Ecto neural progenitor cell (in vitro differentiated cells): Measurements from ENCODE around the gene MBNL2.
"Not testable (repeated sequence)": the region's sequence is repeated elsewhere in the genome, so short reads cannot be mapped to it uniquely, and the experiment has no call there.

Experiments used
- DNase-seq: peaks from one replicate; pipeline ENCODE4 v3.0.0-alpha.2; 2018; ENCODE audit warnings: low spot score

Gene MBNL2

DNA sequence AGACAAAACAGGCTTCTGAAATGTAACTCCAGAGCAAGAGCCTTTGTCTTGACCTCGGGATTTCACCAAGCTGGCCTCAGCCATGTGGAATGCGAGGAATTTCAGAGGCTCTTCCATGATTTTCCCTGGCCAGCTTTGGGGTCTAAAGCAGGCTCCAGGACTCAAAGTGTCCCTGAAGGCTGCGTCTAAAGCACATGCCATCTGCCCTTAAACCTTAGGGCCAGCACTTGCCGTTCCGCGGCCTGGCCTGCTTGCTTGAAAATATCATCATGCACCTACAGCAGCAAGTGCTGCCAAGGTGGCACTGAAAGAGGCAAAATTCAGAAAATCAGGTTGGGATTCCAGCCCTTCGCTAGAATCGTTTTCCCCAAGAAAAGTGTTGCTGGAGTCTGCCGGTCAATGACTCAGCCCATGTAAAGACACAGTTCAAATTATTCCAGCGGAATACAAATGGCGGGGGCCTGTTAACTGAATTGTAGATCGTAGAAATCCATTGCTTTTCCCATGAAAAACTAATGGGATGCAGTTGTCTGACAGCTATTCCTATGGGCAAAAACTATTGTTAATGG lies 106.2 kb downstream of the MBNL2 start:
- DNase-seq: peak; percentile 78

DNA sequence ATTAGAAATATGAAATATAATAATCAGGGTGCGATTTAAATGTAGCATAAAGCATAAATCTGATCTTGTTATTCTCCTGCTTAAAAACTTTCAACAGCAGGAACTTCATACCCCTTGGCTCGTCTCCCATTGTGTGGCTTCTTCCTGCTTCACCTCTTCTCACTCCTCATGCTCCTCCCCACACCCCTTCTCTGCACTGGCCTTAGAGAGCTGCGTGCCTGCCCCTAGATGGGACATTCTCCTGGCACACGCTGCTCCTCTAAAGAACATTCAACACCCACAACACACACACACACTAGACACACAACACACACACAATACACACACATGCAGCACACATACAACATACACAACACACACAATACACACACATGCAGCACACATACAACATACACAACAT lies 107.2 kb downstream of the MBNL2 start:
- DNase-seq: no peak

DNA sequence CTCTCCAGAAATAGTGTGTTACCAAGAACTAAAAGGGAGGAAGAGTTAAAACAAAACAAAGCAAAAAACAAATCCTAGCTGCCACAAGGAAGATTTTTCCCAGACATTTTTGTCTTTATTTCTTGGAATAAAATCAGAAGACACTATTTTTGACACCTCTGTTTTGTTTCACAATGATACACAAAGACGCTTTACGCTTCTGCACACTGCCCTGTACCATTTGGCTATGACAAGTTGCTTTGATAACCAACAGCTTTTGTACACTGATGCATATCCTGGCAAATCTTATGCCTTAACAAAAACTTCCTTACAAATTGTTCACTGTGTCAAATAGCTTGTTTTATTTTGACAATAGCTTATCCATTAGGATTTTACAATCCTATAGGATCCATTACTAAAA lies 108.3 kb downstream of the MBNL2 start:
- no peak for DNase-seq

DNA sequence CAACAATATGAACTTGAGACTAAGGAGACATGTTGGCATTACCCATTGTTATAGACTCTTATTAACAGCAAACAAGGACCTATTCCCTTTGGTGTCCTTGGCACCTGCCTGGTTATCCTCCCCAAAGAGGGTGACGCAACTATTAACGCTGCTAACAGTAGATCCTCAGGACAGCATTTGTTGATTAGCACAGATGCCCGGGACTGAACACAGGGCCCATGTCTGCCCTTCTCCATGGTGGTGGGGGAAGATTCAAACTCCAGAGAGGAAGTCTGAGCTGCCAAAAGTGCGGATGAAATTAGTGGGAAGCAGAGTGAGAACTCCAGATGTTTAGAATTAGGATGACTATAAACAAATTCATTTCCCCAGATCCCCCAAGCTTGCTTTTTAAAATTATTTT lies 110.6 kb downstream of the MBNL2 start:
- DNase-seq: no peak

DNA sequence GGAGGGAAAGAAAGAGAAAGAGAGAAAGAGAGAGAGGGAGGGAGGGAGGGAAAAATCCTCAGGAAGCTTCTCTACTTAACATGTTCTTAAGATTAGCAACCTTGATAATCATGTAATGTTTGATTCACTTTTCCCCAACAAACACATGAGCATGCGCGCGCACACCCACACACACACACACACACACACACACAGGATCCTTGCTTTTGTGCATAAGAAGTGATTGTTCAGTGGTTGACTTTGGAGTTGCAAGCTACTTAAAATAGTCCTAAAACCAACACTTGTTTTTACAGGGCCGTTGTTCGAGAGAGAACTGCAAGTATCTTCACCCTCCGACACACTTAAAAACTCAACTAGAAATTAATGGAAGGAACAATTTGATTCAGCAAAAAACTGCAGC lies 111.8 kb downstream of the MBNL2 start:
- no peak for DNase-seq

DNA sequence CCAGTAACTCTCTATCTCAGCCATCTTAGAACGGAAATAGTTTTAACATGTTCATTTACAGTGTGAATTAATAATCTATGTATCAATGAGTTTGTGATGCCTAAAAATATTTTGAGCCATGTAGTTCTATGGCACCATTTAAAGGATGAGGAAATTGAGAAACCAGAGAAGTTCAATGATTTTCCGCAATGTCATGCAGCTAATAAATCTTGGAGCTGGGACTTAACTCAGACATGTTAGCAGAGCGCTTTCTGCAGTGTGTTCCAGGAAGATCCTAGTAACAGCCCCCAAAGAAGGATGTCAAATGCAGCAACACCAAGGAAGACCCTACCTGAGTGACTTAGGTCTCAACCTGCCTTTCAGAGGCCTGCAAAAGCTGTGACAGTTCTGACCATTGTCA lies 112.6 kb downstream of the MBNL2 start:
- DNase-seq: no peak

DNA sequence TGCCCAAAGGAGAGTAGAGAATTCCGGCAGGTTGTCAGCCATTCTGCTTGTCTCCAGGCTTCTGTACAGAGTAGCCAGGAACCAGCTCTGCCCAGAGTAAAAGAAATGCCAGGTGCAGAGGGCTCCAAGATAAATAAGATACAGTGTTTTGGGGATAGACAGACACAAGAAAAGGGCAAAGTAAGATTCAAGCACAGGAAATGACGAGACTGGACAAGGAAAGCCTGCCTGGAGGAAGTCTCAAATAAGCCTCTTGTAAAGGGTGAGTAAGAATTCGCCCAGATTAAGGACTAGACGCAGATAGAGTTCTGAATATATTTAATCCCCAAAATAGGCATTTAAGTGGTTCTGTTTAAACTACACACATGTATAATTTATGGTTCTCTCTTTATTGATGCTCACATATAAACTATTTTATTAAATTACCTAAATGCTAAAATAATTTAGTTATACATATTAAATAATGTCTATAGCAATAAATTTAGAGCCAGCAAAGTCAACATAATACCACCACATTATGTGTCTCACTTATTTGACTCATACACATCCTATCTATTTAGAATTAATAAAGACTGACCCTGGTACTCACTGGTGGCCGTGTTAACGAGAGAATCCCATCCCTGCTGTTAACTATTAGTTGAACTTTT lies 113.5 kb downstream of the MBNL2 start:
- DNase-seq: no peak

DNA sequence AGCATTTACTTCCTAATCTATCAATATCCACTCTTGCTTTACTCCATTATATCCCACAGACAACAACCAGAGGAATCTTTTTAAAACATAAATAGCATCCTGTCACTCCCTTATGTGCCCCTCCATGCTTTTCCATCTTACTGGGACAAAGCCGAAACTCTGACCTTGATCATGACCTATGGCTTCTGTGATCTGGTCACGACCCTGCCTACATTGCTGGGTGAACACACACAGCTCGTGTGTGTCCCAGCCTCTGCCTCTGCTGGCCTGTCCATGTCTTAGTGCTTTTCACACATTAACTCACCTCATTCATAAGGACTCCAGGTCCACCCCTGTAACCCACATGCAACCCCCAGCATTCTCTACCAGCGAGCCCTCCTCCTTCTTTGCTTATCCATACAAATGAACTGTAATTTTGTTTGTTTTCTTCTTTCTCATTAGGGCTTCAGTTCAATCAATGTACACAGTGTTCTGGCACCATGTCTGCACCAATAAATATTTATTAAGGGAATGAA lies 115.9 kb downstream of the MBNL2 start:
- no peak for DNase-seq

DNA sequence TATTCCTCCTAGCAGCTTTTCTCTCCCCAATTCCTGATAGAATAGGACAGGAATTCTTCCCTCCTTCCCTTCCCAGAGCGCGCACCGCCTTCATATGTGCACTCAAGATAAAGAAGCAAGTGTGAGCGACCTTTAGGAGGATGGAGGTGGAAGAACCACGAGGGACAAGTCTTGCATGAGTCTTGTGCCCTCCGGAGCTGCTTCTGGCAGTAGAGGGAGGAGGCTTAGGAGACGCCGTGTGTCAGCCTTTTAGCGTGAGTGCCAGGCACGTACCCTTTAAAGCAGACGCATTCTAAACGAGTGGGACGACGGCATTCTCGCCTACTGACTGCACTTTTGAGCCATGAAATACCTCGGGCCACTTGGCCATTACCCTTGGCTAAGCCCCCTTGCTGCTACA lies 116.4 kb downstream of the MBNL2 start:
- DNase-seq: no peak

DNA sequence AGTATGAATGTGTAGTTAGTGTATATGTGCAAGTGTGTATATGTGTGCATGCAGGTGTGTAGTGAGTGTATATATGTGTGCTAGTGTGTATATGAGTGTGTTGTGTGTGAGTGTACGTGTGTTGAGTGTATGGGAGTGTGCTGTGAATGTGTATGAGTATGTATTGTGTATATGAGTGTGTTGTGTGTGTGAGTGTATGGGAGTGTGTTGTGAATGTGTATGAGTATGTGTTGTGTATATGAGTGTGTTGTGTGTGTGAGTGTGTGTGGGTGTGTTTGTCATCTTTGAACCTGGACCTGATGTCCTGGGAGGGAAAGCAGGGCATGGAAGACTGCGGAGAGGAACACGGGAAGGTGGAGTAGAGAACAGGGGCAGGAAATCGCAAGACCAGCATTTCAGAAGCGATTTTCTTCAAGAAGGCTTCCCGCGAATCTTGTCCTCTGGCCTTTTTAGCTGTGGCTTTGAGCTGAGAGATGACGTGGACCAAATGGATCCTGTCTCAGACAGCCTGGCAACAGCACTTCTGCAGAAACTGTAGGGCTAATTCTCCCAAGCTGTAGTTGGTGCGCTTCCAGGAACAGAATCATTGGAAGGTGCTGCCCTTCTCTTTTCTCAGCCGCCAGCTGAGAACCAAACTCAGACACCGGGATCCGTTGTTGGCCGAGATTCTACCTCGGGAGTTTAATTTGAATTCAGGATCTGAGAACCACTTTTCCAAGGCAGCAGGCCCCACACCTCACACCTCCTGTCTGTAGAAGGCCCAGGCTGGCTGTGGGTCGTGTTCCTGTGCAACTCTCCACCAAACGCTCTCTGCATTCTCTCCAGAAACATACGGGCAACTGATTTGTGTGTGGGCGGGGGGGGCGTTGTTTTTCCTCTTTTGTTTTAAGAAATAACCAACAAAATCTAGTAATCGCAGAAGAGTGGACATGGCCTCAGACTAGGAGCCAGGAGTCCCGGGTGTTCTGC lies 117.2 kb downstream of the MBNL2 start:
- DNase-seq: no peak

DNA sequence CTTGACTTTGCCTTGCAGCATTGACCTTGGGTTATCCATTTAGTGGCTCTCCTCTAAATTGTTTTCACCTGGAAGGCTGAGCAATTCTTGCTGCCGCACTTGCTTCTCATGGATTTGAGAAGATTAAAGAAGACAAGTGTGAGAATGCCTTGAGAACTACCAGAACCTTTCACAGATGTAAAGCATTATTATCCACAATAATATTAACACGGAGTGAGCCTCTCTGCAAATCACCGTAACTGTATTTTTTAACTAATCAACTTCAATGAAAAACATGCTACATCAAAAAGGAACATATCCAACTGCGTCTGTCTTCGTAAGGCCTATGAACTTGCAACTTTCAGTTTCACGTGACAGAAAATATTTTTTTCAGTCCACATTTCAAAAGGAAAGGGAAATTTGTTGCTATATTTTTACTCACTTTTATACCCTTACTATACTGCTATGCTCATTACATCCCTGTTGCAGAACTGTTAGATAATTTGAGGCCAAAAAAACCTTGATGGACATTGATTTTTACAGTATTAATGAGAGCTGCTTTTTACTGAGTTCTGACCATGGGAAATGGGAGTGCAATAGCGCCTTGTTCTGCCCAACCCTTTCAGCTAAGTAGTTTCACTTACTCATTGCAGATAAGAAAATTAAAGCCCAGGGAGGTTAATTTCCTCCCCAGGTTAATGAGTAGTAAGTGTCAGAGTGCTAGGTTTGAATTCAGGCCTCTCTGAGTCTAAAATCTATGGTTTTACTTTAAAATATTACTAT lies 118.0 kb downstream of the MBNL2 start:
- no peak for DNase-seq

DNA sequence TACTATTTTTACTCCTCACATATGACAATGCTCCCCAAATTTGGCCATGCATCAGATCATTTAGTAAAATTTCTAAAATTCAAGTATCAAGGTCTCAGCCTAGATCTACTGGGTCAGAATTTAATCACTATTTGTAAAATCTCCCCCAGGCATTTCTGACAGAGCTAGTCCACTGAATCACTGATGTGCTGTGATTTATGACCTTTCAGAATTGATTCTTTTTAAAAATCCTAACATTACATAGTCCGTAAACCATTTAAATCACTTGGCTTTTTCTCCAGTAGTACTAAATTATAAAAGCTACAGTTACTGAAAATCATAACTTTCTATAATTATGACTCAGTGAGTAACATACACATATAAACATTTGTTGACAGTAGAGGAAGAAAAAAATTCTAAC lies 119.0 kb downstream of the MBNL2 start:
- no peak for DNase-seq

DNA sequence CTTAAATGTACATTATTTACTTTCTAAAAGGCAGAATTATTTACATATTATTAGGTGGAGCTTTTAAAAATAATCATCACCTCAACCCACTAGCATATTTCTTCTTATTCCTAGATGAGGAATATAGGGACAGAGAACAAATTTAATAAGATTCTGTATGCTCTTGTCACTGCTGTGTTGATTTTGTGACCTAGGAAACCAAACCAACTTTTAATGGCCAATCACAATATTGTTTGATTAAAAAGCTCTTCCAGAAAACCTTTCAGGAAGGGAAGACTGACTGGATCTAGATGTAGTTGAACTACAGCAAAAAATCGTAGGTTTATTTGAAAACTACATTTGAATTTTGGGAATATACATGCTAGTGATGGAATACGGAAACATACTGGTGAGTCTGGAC lies 120.0 kb downstream of the MBNL2 start:
- DNase-seq: no peak

DNA sequence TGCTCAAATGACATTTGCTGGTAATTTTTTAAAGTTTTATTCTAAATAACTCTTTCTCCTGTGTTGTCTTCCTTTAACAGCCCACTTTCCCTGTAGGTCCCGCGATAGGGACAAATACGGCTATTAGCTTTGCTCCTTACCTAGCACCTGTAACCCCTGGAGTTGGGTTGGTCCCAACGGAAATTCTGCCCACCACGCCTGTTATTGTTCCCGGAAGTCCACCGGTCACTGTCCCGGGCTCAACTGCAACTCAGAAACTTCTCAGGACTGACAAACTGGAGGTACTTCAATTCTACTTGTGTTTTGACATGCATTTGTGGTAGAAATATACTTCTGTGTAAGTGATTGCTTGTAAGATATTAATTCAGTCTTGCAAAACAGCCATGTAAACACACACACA lies 120.8 kb downstream of the MBNL2 start:
- no peak for DNase-seq

DNA sequence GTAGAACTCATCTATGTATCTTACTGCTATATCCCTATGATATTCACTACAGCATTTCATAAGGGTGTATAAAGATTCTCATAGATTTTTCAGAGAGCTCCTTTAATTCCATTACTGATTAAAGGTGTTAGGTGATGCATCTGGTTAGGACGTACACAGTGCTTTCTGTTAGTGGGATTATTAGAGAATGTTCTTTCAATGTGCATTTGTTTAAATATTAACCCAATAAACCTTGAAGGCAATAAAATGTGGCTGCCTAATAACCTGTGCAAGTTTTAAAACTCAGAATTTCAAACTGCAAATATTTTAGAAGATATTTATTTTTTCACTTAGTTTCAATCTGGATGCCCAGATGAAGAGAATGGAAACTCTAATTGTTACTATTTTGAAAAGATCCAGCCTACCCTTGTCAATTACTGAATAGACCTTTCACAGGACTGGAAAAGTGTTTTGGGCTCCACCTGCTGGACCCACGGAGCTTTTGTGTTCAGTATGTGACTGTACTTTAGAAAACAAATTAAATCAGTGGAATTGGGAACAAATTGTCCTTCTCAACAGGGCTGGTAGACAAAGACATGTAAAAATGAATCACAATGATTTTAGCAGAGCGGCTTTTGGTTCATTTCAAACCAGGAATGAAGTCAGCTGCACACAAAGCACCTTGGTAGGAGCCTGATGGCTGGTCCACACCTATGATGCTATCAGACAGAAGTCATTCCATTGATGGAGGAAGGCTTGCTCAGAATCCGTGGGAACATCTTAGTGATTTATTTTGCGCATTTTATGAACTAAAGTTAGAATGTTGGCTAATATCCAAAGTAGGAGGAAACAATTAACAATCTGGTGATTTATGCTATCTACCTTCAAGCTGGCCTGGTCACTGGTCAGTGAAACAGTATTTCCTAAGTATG lies 122.4 kb downstream of the MBNL2 start:
- no peak for DNase-seq

DNA sequence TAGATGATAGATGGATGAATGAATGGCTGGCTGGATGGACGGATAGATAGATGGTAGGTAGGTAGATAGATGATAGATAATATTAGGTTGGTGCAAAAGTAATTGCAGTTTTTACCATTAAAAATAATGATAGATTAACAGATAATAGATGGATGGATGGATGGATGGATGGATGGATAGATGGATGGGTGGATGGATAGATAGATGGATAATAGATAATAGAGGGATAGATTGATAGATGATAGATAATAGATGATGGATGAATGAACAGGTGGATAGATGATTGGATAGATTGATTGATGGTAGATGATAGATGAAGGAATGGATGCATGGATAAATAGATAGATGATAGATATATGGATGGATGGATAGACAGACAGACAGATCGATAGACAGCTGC lies 124.0 kb downstream of the MBNL2 start:
- no peak for DNase-seq

DNA sequence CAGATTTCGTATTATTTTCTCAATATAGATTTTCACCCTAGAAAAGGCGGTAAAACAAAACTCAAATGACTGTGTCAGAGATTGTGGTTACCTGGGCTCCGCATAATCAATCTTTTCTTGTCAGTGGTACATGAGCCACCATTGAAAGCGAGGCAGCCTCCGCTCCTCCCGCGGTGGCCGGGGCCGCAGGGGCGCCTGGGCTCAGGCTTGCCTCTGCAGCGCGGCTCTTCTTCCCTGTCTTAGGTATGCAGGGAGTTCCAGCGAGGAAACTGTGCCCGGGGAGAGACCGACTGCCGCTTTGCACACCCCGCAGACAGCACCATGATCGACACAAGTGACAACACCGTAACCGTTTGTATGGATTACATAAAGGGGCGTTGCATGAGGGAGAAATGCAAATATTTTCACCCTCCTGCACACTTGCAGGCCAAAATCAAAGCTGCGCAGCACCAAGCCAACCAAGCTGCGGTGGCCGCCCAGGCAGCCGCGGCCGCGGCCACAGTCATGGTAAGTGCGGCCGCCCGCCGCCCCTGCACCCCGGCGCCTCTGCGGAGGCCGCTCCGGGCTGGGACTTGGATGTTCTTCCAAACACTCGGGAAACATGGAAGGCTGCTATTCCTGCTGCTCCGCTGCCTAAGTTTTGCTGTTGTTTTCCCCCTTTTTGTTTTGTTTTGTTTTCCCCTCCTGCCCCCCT lies 124.6 kb downstream of the MBNL2 start:
- DNase-seq: no peak

DNA sequence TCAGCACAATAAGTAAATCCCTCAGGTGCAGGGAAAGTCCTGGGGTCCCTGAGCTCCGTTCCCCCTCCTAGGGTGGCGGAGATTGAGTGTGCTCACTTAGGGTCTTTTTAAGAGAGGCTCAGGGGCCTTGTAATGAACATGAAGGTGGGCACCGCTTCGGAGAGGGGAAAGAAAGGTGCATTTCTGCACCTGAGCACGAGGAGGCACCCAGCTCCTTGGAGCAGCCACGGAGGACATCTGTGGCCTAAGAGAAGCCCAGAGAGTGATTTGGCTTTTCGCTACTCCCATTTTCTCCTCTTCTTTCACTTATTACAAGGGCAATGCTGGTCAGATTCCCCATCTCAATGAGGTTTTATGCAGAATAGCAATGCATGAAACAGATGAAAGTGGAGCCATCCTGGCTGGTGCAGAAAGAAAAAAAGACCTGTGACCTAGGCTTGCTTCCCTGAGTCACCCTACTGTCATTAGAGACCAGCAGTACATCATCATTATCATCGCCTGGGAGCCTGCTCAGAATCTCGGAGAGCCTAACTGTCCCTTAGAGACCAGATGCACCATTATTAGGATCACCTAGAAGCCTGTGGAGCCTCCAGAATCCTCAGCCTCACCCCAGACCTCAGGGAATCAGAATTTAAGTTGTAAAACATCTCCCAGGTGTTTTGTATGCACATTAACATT lies 125.3 kb downstream of the MBNL2 start:
- DNase-seq: no peak

DNA sequence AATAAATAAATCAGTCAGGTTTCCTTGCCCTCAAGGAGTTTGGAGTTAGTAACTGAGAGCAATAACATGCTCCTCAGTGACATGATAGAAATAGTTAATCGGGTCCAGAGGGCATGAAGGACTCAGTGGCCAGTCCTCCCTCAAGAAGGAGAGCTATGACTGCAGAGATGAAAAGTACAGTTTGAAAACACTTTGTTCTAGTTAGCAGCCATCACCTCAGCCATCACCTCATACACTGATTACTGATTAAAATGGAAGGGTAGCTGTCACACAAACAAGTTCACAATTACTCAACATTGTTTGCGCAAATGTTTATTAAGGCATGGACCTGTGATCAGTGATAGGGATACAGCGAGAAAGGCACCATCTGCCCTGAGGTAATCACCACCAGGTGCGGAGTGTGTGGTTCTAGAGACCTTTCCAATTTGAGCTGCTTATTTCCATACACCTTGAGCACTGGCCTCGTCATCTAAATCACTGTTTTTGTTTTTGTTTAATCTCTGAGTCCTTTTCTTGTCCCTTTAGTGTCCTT lies 126.5 kb downstream of the MBNL2 start:
- no peak for DNase-seq

DNA sequence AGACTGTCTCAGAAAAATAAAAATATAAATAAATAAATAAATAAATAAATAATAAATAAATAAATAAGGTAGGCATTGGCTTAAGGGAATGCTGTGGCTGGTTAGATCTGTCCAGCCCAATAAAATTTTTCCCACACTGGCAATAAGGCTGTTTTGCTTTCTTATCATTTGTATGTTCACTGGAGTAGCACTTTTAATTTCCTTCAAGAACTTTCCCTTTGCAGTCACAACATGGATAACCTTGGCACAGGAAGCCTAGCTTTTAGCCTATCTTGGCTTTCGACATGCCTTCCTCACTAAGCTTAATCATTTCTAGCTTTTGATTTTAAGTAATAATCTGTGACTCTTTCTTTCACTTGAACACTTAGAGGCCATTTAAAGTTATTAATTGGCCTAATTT lies 129.9 kb downstream of the MBNL2 start:
- not testable (repeated sequence) for DNase-seq
